Fibroblast of villous mesenchyme (primary cell): ENCODE data around the gene AP2A2. TPM values are rescaled to one million over a fixed set of nuclear protein-coding genes. Genes with fewer than 3 reads are reported as not detected.

Experiments used
- DNase-seq: peaks from one replicate; pipeline ENCODE4 v3.0.0-alpha.2; 2010; ENCODE audit warnings: low read depth
- H3K4me3 ChIP-seq: 2 replicates; pipeline ENCODE4 v1.5.1; 2011; ENCODE audit warnings: low read depth, mild to moderate bottlenecking, low read length
- total RNA-seq: library from RNA; depleted of rRNA; stranded (reverse); fragments of >200 nt; gene quantifications from 2 replicates; pipeline ENCODE4 v1.2.3, GENCODE V29; 2012
- TF ChIP-seq, protein P1 (sequence below): IDR thresholded peaks from 2 replicates; pipeline ENCODE4 v1.5.1; 2012; ENCODE audit warnings: low read depth, mild to moderate bottlenecking, low read length; ENCODE audit not compliant: insufficient read depth

The AP2A2 gene
- total RNA-seq, 1 donor = 53.5 TPM

DNA sequence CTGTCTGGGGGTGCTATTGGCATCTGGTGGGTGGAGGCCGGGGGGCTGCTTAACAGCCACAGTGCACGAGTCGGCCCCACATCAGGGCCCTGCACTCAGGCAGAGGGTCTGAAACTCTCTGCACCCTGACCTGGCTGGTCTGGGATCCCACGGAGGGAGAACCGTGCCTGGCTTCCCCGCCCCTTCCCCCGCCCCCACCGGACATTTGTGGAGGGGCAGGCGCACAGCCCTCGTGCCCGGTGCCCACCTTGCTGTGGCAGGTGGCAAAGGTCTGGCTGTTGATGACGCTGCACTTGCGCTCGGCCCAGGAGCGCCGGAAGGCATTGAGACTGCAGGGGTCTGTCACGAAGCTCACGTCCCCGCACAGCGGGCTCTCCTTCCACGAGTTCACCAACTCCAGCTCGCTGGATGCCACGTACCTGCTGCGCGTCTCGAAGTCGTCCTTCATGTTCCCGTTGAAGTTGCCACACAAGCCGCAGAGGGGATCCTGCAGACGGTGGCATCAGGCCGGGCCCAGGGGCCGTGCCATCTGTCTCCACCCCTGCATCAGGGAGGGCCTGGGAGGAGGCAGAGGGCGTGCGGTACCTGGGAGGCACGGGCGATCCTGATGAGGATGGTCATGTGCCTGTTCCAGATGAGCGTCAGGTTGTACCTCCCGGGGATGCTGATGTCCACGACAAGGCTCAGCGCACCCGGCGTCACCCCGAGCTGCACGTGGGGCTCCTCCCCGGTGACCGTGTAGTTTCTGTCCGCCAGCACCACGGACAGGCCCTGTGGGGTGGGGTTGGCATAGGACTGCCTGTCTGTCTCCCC, 99.1 kb downstream of the AP2A2 start:
- no peak for DNase-seq
- TF ChIP-seq, protein P1, sequence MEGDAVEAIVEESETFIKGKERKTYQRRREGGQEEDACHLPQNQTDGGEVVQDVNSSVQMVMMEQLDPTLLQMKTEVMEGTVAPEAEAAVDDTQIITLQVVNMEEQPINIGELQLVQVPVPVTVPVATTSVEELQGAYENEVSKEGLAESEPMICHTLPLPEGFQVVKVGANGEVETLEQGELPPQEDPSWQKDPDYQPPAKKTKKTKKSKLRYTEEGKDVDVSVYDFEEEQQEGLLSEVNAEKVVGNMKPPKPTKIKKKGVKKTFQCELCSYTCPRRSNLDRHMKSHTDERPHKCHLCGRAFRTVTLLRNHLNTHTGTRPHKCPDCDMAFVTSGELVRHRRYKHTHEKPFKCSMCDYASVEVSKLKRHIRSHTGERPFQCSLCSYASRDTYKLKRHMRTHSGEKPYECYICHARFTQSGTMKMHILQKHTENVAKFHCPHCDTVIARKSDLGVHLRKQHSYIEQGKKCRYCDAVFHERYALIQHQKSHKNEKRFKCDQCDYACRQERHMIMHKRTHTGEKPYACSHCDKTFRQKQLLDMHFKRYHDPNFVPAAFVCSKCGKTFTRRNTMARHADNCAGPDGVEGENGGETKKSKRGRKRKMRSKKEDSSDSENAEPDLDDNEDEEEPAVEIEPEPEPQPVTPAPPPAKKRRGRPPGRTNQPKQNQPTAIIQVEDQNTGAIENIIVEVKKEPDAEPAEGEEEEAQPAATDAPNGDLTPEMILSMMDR = no peak
- no peak overlapping the region for H3K4me3 ChIP-seq

GRCh38 chr11:1025410-1026162, 99.9 kb downstream of the AP2A2 start:
- no peak for DNase-seq
- TF ChIP-seq, protein P1 = no peak
- H3K4me3 ChIP-seq = no peak overlapping the region

DNA sequence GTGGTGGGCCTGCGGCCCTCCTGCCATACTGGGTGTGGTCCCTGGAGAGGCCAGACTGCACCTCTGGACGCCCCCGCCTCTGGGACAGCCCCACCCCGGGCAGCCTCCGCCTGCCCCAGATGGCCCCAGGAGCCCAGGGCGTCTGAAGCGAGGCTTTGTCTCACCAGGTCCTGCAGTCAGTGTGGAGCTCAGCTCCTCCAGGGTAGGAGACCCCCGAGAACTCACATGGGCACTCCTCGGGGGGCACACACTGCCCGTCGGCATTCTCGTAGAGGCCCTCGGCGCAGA, 100.4 kb downstream of the AP2A2 start:
- TF ChIP-seq, protein P1 = no peak
- no peak for DNase-seq
- H3K4me3 ChIP-seq = no peak overlapping the region

GRCh38 chr11:1026641-1027482, 101.2 kb downstream of the AP2A2 start:
- TF ChIP-seq, protein P1 = no peak
- no peak for DNase-seq
- no peak overlapping the region for H3K4me3 ChIP-seq

DNA sequence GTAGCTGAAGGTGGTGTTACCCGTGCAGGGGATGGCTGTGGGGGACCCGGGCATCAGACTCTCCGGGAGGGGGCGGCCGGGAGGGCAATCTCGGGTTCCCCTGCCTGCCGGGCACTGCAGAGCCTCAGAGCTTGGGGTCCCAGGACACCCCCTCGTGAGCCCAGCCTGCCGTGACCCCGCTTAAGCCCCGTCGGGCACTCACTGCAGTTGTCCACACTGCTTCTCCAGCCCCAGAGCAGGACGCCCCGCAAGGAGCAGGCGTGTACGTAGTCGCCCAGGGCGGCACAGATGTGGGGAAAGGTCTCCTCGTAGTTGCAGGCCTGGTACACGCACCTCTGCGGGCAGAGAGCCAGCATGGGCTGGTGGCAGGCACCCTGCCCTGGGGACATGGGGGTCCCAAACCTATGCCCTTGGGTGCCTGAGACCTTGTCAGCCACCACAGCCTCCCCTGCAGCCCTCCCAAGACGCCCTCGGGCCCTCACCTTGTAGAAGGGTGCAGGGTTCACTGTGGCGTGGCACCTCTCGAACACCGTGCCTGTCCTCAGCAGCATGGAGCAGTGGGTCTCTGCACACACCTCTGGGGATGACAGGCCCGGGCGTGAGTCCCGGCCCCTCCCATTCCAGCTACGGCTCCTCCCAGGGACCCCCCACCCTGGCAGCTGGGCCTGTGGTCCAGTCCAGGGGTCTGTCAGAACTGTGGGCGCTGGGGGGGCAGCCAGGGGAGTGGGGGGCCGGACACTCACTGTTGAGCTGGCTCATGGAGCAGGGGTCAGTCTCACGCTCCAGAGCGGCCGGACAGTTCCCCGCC, 102.0 kb downstream of the AP2A2 start:
- DNase-seq = no peak

GRCh38 chr11:1028291-1028540, 102.5 kb downstream of the AP2A2 start:
- DNase-seq = no peak
- H3K4me3 ChIP-seq = no peak overlapping the region
- TF ChIP-seq, protein P1 = no peak

More for the DNA sequence above, 102.0 kb downstream of the AP2A2 start:
- no peak overlapping the region for H3K4me3 ChIP-seq
- TF ChIP-seq, protein P1 = no peak
